ELR (cell line): Measurements from ENCODE around the gene CORO7.
A peak's percentile ranks its signal among the peaks of the same experiment; 100 is the strongest.

ENCODE experiments used
- DNase-seq: peaks from one replicate; pipeline ENCODE4 v3.0.0-alpha.2; 2015; ENCODE audit warnings: low read depth

CORO7 gene

GRCh38 chr16:4426021-4426684 is 9.8 kb upstream of the CORO7 start:
- DNase-seq, result peak; percentile 37

GRCh38 chr16:4425378-4426020 is 9.1 kb upstream of the CORO7 start, which contains the start of gene DNAJA3:
DNAJA3 (plus strand) TSS chr16:4425868; CDS start chr16:4425882, 14 bp downstream.
- peak; percentile 94 for DNase-seq

- no peak for DNase-seq
Observed at GRCh38 chr16:4420505-4421105, 4.2 kb upstream of the CORO7 start.

GRCh38 chr16:4419402-4419959 is 3.1 kb upstream of the CORO7 start:
- no peak for DNase-seq

GRCh38 chr16:4415538-4416199 is 727 bp downstream of the CORO7 start:
- DNase-seq, result peak; percentile 42

GRCh38 chr16:4414187-4414917 is 2.0 kb downstream of the CORO7 start:
- no peak for DNase-seq

GRCh38 chr16:4412854-4413253 is 3.5 kb downstream of the CORO7 start:
- DNase-seq, result no peak

- DNase-seq, result no peak
Observed at GRCh38 chr16:4412159-4412558, 4.2 kb downstream of the CORO7 start.

GRCh38 chr16:4411684-4412083 is 4.7 kb downstream of the CORO7 start:
- no peak for DNase-seq

- peak; percentile 86 for DNase-seq
Observed at GRCh38 chr16:4410335-4411075, 5.9 kb downstream of the CORO7 start.

GRCh38 chr16:4409081-4409932 is 7.1 kb downstream of the CORO7 start:
- DNase-seq, result no peak

GRCh38 chr16:4408323-4408690 is 8.1 kb downstream of the CORO7 start:
- no peak for DNase-seq

GRCh38 chr16:4407543-4408322 is 8.7 kb downstream of the CORO7 start:
- peak; percentile 84 for DNase-seq

- no peak for DNase-seq
Observed at GRCh38 chr16:4404967-4405696, 11.3 kb downstream of the CORO7 start.

GRCh38 chr16:4404247-4404966 is 12.0 kb downstream of the CORO7 start:
- peak; percentile 64 for DNase-seq

GRCh38 chr16:4403133-4403949 is 13.1 kb downstream of the CORO7 start:
- no peak for DNase-seq
